ENCODE measurements around the gene CDH2.

Gene CDH2

DNA sequence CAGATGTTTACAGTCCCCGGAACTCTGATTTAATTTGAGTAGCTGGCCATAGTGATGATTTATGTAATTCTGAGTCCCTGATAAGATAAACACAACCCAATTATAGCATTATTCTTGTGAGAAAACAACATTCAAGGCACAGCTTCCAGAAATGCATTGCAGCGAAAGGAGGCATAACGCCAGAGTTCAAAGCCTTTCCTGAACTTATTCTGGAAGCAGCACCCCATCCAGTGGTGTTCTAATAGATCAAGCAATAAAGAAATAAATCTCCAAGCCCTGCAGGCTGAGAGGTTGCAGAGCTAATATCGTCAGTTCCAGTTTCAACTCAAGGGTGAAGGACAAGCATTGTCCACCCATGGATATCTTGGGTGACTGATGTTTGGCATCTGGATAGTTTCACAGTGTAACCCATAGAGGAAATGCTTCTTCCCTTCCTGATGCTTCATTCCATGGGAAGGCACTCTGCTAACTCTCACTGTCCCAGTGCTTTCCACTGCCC is 18.8 kb downstream of the CDH2 start:
- H3K4me1 ChIP-seq (ENCODE audit: insufficient read depth, insufficient read length): no peaks in the 10 kb centered on the region
- H3K27me3 ChIP-seq (ENCODE audit: insufficient read depth, insufficient read length): no peaks in the 10 kb centered on the region
- peaks cover 3% of the 10 kb centered on the region for H3K36me3 ChIP-seq (ENCODE audit: insufficient read depth, insufficient read length, low read length)
- no peak for DNase-seq (ENCODE audit: low read depth, low spot score)
- H3K9ac ChIP-seq (ENCODE audit: insufficient read length, low read depth): no peak overlapping the region
- no peaks in the 10 kb centered on the region for H3K9me3 ChIP-seq (ENCODE audit: insufficient read depth, low read length)
- no peak for TF ChIP-seq SUZ12 (IDR thresholded peaks at IDR 0.05; ENCODE audit: extremely low read depth, insufficient read depth, insufficient read length)
- no peak for TF ChIP-seq YY1 (IDR thresholded peaks at IDR 0.05; ENCODE audit: insufficient read depth, insufficient read length)
- TF ChIP-seq ZNF274 (IDR thresholded peaks at IDR 0.05; ENCODE audit: low read depth, low read length): no peak
- H3K4me3 ChIP-seq (ENCODE audit: insufficient read length, low read depth): no peak overlapping the region

DNA sequence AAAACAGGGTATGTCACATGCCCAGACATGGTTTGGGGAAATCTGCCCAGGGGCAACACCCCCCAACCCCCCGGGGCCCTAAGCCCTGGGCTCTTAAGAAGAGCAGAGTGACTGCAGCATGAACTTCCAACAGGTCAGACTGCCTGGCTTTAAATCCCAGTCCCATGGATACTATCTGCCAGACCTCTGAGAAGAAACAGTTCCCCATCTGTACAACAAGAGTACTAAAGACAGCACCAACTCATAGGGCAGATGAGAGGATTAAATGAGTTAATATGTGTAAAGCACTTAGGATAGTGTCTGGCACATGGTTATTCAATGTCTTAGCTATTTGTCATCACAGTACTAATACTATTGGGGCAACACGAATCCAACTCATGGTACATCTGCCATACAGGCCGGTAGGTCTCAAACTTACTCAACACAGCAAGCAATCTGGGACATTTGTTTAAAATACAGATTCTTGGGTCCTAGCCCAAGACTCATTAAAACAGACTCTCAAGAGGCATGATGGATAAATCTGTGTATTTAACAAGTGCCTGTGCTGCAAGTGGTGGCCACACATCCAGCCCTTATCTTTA is 23.4 kb downstream of the CDH2 start:
- H3K4me1 ChIP-seq (ENCODE audit: insufficient read depth, insufficient read length): no peaks in the 10 kb centered on the region

DNA sequence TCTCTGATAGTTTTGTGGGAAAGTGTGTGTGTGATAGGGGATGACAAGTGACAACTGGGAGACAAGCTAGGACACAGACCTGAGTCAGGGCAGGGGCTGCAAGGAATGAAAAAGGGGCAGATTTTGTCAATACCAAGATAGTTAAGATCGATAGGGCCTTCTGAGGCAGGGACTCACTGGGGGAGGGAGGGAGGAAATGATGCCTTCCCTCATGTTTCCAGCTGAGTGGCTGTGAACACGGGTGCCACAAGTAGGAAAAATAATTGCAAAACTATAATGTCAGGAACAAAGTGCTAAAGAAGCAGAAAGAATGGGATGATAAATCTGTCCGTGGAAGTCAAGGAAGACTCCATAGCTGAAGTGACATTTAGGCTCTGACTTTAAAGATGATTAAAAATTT is 24.2 kb downstream of the CDH2 start:
- no peaks in the 10 kb centered on the region for H3K4me1 ChIP-seq (ENCODE audit: insufficient read depth, insufficient read length)
- DNase-seq (ENCODE audit: low read depth, low spot score): no peak
- H3K4me3 ChIP-seq (ENCODE audit: insufficient read length, low read depth): no peak overlapping the region
- H3K36me3 ChIP-seq (ENCODE audit: insufficient read depth, insufficient read length, low read length): no peaks in the 10 kb centered on the region
- no peaks in the 10 kb centered on the region for H3K27me3 ChIP-seq (ENCODE audit: insufficient read depth, insufficient read length)
- H3K9me3 ChIP-seq (ENCODE audit: insufficient read depth, low read length): no peaks in the 10 kb centered on the region
- no peak for TF ChIP-seq ZNF274 (IDR thresholded peaks at IDR 0.05; ENCODE audit: low read depth, low read length)
- no peak for TF ChIP-seq YY1 (IDR thresholded peaks at IDR 0.05; ENCODE audit: insufficient read depth, insufficient read length)
- no peak for TF ChIP-seq SUZ12 (IDR thresholded peaks at IDR 0.05; ENCODE audit: extremely low read depth, insufficient read depth, insufficient read length)
- H3K9ac ChIP-seq (ENCODE audit: insufficient read length, low read depth): no peak overlapping the region

More for the DNA sequence above, 23.4 kb downstream of the CDH2 start:
- no peaks in the 10 kb centered on the region for H3K27me3 ChIP-seq (ENCODE audit: insufficient read depth, insufficient read length)
- H3K9me3 ChIP-seq (ENCODE audit: insufficient read depth, low read length): no peaks in the 10 kb centered on the region
- no peaks in the 10 kb centered on the region for H3K36me3 ChIP-seq (ENCODE audit: insufficient read depth, insufficient read length, low read length)
- H3K4me3 ChIP-seq (ENCODE audit: insufficient read length, low read depth): no peak overlapping the region
- DNase-seq (ENCODE audit: low read depth, low spot score): no peak
- TF ChIP-seq YY1 (IDR thresholded peaks at IDR 0.05; ENCODE audit: insufficient read depth, insufficient read length): no peak
- no peak overlapping the region for H3K9ac ChIP-seq (ENCODE audit: insufficient read length, low read depth)

DNA sequence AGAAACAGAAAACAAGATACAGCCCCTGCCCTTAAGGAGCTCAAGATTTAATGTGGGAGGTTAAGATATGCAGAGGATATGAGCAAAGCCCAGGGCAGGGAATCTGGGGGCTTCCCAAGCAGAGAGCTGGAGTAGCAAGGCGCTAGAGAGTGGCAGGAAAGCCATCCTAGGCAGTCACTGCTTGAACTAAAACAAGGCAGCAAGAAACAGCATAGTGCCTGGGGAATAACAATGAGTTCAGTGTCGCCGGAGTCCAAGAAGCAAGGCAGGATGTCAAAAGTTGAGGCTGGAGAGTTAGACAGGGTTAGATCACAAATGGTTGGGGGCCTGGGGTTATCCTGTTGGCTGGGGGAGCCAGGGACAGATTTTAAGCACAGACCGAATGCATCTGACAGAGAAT is 24.6 kb downstream of the CDH2 start:
- H3K27me3 ChIP-seq (ENCODE audit: insufficient read depth, insufficient read length): no peaks in the 10 kb centered on the region
- no peak for TF ChIP-seq YY1 (IDR thresholded peaks at IDR 0.05; ENCODE audit: insufficient read depth, insufficient read length)
- no peak for TF ChIP-seq ZNF274 (IDR thresholded peaks at IDR 0.05; ENCODE audit: low read depth, low read length)
- TF ChIP-seq SUZ12 (IDR thresholded peaks at IDR 0.05; ENCODE audit: extremely low read depth, insufficient read depth, insufficient read length): no peak
- no peak overlapping the region for H3K4me3 ChIP-seq (ENCODE audit: insufficient read length, low read depth)
- no peaks in the 10 kb centered on the region for H3K4me1 ChIP-seq (ENCODE audit: insufficient read depth, insufficient read length)
- DNase-seq (ENCODE audit: low read depth, low spot score): no peak
- no peaks in the 10 kb centered on the region for H3K9me3 ChIP-seq (ENCODE audit: insufficient read depth, low read length)
- H3K9ac ChIP-seq (ENCODE audit: insufficient read length, low read depth): no peak overlapping the region
- no peaks in the 10 kb centered on the region for H3K36me3 ChIP-seq (ENCODE audit: insufficient read depth, insufficient read length, low read length)

DNA sequence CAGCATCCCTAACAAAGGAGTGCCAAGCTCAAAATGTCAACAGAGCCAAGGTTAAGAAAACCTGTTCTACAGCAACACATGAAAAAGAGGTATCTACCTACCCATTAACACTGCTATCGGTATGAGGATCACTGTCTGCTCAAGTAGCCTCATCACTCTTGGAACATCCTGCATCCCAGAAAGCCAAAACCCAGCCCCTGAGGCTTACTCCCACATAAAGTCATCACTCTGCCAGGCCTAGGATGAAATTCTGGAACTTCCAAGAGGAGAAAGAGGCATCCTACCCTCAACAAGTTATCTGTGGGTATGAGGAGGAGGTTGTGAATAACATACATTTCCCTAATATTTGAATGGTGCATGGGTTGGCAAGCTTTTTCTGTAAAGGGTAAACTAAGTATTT is 25.5 kb downstream of the CDH2 start:
- DNase-seq (ENCODE audit: low read depth, low spot score): no peak
- no peak for TF ChIP-seq SUZ12 (IDR thresholded peaks at IDR 0.05; ENCODE audit: extremely low read depth, insufficient read depth, insufficient read length)
- no peak for TF ChIP-seq ZNF274 (IDR thresholded peaks at IDR 0.05; ENCODE audit: low read depth, low read length)
- TF ChIP-seq YY1 (IDR thresholded peaks at IDR 0.05; ENCODE audit: insufficient read depth, insufficient read length): no peak
- H3K4me3 ChIP-seq (ENCODE audit: insufficient read length, low read depth): no peak overlapping the region
- H3K9me3 ChIP-seq (ENCODE audit: insufficient read depth, low read length): no peaks in the 10 kb centered on the region
- H3K9ac ChIP-seq (ENCODE audit: insufficient read length, low read depth): no peak overlapping the region
- H3K36me3 ChIP-seq (ENCODE audit: insufficient read depth, insufficient read length, low read length): no peaks in the 10 kb centered on the region
- no peaks in the 10 kb centered on the region for H3K4me1 ChIP-seq (ENCODE audit: insufficient read depth, insufficient read length)
- no peaks in the 10 kb centered on the region for H3K27me3 ChIP-seq (ENCODE audit: insufficient read depth, insufficient read length)

DNA sequence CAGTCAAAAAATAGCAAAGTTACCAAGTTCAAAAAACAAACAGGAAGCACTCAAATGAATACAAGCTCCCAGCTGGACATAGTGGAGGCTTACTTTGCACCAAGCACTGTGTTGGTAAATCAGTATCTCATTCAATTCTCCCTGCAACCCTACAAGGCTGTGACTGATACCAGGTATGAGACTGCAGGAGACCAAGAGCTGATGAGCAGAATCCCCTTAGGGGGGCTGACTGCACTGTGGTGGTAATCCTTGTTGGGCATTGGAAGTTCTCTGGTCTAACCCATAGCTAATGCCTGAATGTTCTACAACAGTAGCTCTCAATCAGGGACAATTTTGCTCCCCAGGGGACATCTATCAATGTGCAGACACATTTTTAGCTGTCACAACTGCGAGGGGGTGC is 26.0 kb downstream of the CDH2 start:
- Histone ChIP-seq H3K27me3 (ENCODE audit: insufficient read depth, insufficient read length) (no peaks in the 10 kb centered on the region), H3K36me3 (ENCODE audit: insufficient read depth, insufficient read length, low read length) (no peaks in the 10 kb centered on the region), H3K9ac (ENCODE audit: insufficient read length, low read depth) (no peak overlapping the region), H3K4me3 (ENCODE audit: insufficient read length, low read depth) (no peak overlapping the region), H3K4me1 (ENCODE audit: insufficient read depth, insufficient read length) (no peaks in the 10 kb centered on the region), H3K9me3 (ENCODE audit: insufficient read depth, low read length) (no peaks in the 10 kb centered on the region)
- TF ChIP-seq SUZ12 (IDR thresholded peaks at IDR 0.05; ENCODE audit: extremely low read depth, insufficient read depth, insufficient read length): no peak
- no peak for TF ChIP-seq ZNF274 (IDR thresholded peaks at IDR 0.05; ENCODE audit: low read depth, low read length)
- DNase-seq (ENCODE audit: low read depth, low spot score): no peak

DNA sequence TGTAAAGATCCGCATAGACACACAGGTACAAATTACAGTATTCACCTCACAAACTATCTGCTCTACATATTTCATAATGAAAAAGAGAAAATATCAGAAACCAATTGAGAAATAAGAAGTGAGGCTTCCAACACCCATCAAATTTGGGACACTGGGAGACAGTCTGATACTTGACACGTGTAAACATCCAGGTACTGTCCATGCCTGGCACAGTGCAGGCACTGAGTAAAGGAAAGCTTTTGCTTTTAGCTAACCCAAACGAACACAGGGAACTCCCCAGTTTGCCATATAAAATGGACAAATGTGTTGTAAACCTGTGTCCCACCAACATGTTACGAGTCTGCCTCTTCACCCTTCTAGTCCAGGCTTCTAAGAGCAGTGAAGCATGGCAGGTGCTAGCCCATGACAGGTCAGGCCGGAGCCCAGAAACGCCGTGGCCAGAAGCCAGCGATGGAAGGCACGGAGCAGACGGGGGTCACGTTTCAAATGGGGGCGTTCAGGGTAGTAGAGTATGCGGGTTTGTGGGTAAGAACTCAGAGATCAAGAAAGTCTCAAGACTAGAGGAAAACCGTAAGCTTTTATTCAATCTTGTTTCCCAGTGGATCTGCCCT is 27.0 kb downstream of the CDH2 start:
- TF ChIP-seq ZNF274 (IDR thresholded peaks at IDR 0.05; ENCODE audit: low read depth, low read length): no peak
- TF ChIP-seq SUZ12 (IDR thresholded peaks at IDR 0.05; ENCODE audit: extremely low read depth, insufficient read depth, insufficient read length): no peak
- Histone ChIP-seq H3K27me3 (ENCODE audit: insufficient read depth, insufficient read length) (no peaks in the 10 kb centered on the region), H3K9me3 (ENCODE audit: insufficient read depth, low read length) (no peaks in the 10 kb centered on the region), H3K4me1 (ENCODE audit: insufficient read depth, insufficient read length) (no peaks in the 10 kb centered on the region), H3K4me3 (ENCODE audit: insufficient read length, low read depth) (no peak overlapping the region), H3K36me3 (ENCODE audit: insufficient read depth, insufficient read length, low read length) (no peaks in the 10 kb centered on the region), H3K9ac (ENCODE audit: insufficient read length, low read depth) (no peak overlapping the region)
- DNase-seq (ENCODE audit: low read depth, low spot score): no peak

Measured in NT2/D1 (cell line).